Ishikawa (cell line): Measurements from ENCODE around the gene SLC5A2.

Source experiments
- CEBPB ChIP-seq: IDR thresholded peaks from 2 replicates; pipeline ENCODE4 v1.6.1; 2012
- CREB1 ChIP-seq: IDR thresholded peaks from 2 replicates; pipeline ENCODE4 v1.6.1; 2012; ENCODE audit warnings: low read depth
- EGR1 ChIP-seq: IDR thresholded peaks from 2 replicates; pipeline ENCODE4 v1.6.1; 2012
- EP300 ChIP-seq: IDR thresholded peaks from 2 replicates; pipeline ENCODE4 v1.6.1; 2012; ENCODE audit warnings: borderline replicate concordance
- FOXM1 ChIP-seq: IDR thresholded peaks from 2 replicates; pipeline ENCODE4 v1.6.1; 2012; ENCODE audit warnings: low read depth, borderline replicate concordance
- RAD21 ChIP-seq: IDR thresholded peaks from 2 replicates; pipeline ENCODE4 v1.6.1; 2012; ENCODE audit warnings: low read depth
- TAF1 ChIP-seq: IDR thresholded peaks from 2 replicates; pipeline ENCODE4 v1.6.1; 2012; ENCODE audit warnings: low read depth, mild to moderate bottlenecking
- TCF12 ChIP-seq: IDR thresholded peaks from 2 replicates; pipeline ENCODE4 v1.6.1; 2012; ENCODE audit warnings: low read depth
- YY1 ChIP-seq: IDR thresholded peaks from 2 replicates; pipeline ENCODE4 v1.6.1; 2012; ENCODE audit warnings: low read depth
- ZBTB7A ChIP-seq: IDR thresholded peaks from 2 replicates; pipeline ENCODE4 v1.6.1; 2012; ENCODE audit warnings: low read depth
- TF ChIP-seq, protein P1 (sequence below): IDR thresholded peaks from 2 replicates; pipeline ENCODE4 v1.6.1; 2012; ENCODE audit warnings: low read depth, mild to moderate bottlenecking
- TF ChIP-seq, protein P2 (sequence below): IDR thresholded peaks from 2 replicates; pipeline ENCODE4 v1.6.1; 2012
- TF ChIP-seq, protein P3 (sequence below): IDR thresholded peaks from 2 replicates; pipeline ENCODE4 v1.6.1; 2012

DNA sequence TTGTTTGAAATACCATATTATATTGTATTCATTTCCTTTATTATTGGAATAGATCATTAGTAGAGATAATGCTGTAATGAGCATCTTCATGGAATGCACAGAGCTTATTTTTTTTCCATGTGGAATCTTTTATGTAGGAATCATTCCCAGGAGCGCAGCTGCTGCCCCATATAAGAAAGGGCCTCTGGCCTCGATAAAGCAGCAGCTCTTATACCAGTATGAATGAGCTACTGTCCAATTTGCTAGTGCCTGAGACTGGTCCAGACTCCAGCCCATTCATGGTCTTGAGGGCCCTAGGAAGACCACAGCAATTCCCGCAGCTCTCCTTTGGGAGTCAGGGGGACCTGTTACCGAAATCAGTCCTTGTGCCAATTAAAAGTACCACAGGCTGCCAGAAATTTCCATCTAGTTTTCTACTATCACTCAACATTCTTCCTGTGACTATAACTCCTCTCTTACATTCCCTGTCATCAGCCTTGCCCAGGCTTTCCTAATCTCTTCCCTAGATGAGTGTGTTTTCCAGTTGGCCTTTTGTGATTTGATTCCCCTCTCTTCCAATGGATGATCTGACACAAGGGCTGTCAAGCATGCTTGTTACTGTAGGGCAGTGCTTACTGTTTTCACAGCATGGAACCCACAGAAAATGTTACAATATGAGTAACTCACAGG lies 42.3 kb upstream of the SLC5A2 start:
- TF ChIP-seq ZBTB7A (no peak), TCF12 (no peak), EP300 (no peak), TAF1 (no peak), RAD21 (no peak), FOXM1 (no peak), YY1 (no peak), CEBPB (no peak), EGR1 (no peak), CREB1 (no peak)
- TF ChIP-seq, protein P1, sequence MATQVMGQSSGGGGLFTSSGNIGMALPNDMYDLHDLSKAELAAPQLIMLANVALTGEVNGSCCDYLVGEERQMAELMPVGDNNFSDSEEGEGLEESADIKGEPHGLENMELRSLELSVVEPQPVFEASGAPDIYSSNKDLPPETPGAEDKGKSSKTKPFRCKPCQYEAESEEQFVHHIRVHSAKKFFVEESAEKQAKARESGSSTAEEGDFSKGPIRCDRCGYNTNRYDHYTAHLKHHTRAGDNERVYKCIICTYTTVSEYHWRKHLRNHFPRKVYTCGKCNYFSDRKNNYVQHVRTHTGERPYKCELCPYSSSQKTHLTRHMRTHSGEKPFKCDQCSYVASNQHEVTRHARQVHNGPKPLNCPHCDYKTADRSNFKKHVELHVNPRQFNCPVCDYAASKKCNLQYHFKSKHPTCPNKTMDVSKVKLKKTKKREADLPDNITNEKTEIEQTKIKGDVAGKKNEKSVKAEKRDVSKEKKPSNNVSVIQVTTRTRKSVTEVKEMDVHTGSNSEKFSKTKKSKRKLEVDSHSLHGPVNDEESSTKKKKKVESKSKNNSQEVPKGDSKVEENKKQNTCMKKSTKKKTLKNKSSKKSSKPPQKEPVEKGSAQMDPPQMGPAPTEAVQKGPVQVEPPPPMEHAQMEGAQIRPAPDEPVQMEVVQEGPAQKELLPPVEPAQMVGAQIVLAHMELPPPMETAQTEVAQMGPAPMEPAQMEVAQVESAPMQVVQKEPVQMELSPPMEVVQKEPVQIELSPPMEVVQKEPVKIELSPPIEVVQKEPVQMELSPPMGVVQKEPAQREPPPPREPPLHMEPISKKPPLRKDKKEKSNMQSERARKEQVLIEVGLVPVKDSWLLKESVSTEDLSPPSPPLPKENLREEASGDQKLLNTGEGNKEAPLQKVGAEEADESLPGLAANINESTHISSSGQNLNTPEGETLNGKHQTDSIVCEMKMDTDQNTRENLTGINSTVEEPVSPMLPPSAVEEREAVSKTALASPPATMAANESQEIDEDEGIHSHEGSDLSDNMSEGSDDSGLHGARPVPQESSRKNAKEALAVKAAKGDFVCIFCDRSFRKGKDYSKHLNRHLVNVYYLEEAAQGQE, result no peak
- TF ChIP-seq, protein P2, sequence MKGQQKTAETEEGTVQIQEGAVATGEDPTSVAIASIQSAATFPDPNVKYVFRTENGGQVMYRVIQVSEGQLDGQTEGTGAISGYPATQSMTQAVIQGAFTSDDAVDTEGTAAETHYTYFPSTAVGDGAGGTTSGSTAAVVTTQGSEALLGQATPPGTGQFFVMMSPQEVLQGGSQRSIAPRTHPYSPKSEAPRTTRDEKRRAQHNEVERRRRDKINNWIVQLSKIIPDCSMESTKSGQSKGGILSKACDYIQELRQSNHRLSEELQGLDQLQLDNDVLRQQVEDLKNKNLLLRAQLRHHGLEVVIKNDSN, result no peak
- TF ChIP-seq, protein P3, sequence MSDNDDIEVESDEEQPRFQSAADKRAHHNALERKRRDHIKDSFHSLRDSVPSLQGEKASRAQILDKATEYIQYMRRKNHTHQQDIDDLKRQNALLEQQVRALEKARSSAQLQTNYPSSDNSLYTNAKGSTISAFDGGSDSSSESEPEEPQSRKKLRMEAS, result no peak
